ENCODE measurements around the gene NUP42.

- TF ChIP-seq GATA2 (IDR thresholded peaks at IDR 0.05; ENCODE audit: low read depth, low read length) = no peak
- TF ChIP-seq GATA3 (IDR thresholded peaks at IDR 0.05; ENCODE audit: low read depth, low read length) = no peak
These were observed 26.0 kb downstream of the NUP42 start for GRCh38 chr7:23207884-23208283.
